Measurements from ENCODE around the gene SPC24.
"Not testable (repeated sequence)": the region's sequence is repeated elsewhere in the genome, so short reads cannot be mapped to it uniquely, and the experiment has no call there.

SPC24 gene

GRCh38 chr19:11164296-11164695, 8.7 kb upstream of the SPC24 start:
- no peak for DNase-seq

DNA sequence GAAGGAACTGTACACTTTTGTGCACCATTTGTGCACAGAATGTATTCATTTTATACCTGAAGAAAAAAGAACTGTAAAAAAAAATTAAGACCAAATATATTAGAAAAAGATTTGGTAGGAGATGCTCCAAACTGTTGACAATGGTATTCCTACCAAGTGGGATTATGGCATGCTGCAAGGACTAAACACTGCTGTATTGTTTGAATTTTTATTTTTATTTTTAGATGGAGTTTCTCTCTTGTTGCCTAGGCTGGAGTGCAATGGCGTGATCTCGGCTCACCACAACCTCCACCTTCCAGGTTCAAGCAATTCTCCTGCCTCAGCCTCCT, 4.8 kb upstream of the SPC24 start:
- not testable (repeated sequence) for DNase-seq

- DNase-seq, result no peak
Measured at GRCh38 chr19:11159598-11160439, 4.2 kb upstream of the SPC24 start.

DNA sequence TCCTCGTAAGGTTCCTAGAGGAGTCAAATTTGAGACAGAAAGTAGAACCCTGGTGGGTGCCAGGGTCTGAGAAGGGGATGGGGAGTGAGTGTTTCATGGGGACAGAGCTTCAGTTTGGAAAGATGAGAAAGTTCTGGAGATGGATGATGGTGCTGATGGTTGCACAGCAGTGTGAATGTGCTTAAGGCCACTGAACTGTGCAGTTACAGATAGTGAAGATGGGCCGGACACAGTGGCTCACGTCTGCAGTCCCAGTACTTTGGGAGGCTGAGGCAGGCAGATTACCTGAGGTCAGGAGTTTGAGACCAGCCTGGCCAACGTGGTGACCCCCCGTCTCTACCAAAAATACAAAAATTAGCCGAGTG, 917 bp downstream of the SPC24 start:
- DNase-seq, result no peak

DNA sequence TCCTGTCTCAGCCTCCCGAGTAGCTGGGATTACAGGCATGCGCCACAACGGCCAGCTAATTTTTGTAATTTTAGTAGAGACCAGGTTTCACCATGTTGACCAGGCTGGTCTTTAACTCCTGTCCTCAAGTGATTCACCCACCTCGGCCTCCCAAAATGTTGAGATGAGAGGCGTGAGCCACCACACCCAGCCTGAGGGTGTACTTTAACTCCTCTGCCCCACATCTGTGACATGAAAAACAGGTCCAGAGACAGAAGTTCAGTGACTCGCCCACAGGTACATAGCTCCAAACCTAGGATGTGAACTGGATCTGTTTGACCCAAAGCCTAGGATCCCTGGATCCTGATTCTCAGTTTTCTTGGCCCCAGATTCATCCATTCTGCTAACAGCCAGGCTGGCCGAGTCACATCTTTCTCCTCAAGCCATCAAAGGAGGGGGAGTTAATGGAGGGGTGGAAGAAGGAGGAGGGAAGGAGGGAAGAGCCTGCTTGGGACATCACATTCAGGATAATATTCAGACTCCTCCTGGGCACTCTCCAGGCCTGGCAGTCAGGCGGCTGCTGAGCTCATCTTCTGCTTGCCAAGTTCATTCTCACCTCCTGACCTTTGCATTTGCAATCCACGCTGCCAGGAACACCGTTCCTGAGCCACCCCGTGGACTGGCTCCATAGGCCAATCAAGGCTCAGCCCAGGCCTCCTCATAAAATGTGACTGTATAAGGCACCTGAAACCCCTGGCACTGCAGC, 3.1 kb downstream of the SPC24 start:
- DNase-seq, result no peak

- DNase-seq, result no peak
Measured at GRCh38 chr19:11151181-11151580, 4.4 kb downstream of the SPC24 start.

- DNase-seq, result no peak
Measured at GRCh38 chr19:11148001-11148400, 7.6 kb downstream of the SPC24 start.

- no peak for DNase-seq
Measured at GRCh38 chr19:11145536-11145924, 10.1 kb downstream of the SPC24 start.

DNA sequence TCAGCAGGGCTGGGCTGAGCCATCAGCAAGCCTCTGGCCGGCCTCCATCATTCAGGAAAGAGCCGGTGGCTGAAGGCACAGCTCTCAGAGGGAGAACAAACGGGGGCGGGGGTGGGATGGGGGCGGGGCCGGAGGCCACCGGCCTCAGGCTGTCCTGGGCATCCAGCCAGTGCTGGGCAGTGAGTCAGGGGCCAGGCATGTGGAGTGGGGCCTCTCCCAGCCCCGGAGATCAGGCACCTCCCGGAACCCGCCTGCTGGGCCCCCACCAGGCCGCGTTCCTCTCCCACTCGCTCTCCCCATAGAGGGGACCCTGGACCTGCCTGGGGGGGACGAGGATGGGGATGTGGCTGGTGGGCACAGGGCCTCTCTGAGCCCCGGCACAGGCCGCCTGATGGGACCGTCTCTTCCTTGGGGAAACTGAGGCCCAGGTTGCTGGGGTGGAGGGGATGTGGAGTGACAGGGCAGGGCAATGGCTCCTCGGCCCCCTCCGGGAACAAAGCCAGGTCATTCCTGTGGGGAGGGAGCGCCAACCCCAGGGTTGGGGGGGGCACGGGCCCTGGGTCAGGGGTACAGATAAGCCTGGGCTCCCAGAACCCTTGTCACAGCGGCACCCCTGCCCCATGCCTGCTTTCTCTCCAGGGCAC, 12.9 kb downstream of the SPC24 start:
- DNase-seq, result no peak

GRCh38 chr19:11141937-11142527, 13.6 kb downstream of the SPC24 start:
- DNase-seq, result no peak

DNA sequence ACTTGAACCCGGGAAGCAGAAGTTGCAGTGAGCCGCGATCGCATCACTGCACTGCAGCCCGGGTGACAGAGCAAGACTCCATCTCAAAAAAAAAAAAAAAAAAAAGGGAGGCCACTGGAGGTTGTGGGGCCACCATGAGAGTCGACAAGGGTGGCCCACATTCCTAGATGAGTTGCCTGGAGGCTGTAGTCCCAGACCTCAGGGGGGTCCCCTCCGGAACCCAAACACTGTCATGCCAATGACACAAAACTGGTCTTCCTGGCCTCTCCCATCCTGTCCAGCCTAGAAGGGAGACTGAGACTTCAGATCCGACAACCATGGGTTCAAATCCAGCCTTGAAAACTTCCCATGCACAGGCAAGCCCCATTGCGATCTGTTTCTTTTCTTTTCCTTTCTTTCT, 14.7 kb downstream of the SPC24 start:
- no peak for DNase-seq

- DNase-seq, result not testable (repeated sequence)
Measured at GRCh38 chr19:11140023-11140538, 15.5 kb downstream of the SPC24 start.

GRCh38 chr19:11138601-11139300, 16.8 kb downstream of the SPC24 start:
- DNase-seq, result no peak

GRCh38 chr19:11137542-11138384, 17.8 kb downstream of the SPC24 start:
- peak; percentile 40 for DNase-seq

DNA sequence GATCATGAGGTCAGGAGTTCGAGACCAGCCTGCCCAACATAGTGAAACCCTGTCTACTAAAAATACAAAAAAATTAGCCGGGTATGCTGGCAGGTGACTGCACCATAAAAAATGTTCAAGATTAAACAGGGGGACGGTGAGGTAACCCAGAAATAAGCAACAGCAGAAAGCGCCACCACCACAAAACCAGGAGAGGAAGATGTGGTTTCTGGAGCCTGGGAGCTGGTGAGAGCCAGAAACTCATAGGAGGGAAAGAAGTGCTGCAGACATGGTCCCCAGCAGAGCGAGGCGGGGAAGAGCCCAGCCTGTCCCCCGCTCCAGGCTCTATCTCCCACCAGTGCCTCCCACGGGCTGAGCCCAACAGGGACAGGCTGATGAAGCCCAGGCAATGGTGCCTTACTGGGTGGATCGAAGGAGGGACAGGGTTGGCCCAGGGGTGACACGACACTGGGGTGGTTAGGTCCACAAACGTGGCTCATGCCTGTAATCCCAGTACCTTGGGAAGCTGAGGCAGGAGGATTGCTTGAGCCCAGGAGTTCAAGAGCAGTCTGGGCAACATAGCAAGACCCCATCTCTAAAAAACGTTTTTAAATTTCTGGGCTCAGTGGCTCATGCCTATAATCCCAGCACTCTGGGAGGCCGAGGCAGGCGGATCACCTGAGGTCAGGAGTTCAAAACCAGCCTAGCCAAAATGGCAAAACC, 19.0 kb downstream of the SPC24 start:
- no peak for DNase-seq

DNA sequence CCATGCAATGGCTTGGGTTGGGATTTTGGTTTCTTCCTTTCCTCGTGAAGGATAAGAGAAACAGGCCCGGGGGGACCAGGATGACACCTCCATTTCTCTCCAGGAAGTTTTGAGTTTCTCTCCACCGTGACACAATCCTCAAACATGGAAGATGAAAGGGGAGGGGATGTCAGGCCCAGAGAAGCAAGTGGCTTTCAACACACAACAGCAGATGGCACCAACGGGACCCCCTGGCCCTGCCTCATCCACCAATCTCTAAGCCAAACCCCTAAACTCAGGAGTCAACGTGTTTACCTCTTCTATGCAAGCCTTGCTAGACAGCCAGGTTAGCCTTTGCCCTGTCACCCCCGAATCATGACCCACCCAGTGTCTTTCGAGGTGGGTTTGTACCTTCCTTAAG, 24.1 kb downstream of the SPC24 start:
- no peak for DNase-seq

DNA sequence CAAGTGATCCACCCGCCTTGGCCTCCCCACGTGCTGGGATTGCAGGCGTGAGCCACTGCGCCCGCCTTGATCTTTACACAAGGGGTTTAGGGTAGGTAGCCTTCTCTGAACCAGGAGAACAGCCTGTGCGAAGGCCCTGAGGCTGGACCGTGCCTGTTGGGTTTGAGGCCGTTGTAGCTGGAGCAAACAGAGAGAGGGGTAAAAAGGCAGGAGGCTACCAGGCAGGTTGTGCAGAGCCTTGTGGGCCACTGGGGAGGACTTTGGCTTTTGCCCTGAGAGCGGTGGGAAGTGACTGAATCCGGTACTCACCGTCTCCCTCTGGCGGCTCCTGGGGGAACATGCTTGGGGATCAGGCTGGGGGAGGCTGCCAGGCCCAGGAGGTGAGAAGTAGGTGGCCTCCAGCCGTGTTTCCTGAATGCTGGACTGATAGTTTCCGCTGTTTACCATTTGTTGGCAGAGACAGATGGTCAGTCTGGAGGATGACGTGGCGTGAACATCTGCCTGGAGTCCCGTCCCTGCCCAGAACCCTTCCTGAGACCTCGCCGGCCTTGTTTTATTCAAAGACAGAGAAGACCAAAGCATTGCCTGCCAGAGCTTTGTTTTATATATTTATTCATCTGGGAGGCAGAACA, 24.6 kb downstream of the SPC24 start:
- peak; percentile 70 for DNase-seq

- DNase-seq, result no peak
Measured at GRCh38 chr19:11127905-11128304, 27.7 kb downstream of the SPC24 start.

- DNase-seq, result peak; percentile 70
Measured at GRCh38 chr19:11125994-11126685, 29.4 kb downstream of the SPC24 start.

GRCh38 chr19:11124157-11124556, 31.4 kb downstream of the SPC24 start:
- DNase-seq, result not testable (repeated sequence)
